Measurements from ENCODE around the gene SCN2B. TPM values are rescaled to one million over a fixed set of nuclear protein-coding genes. Genes with fewer than 3 reads are reported as not detected.

SCN2B gene
- polyA plus RNA-seq, 1 of the 3 experiments (the other 2 are of a cell fraction) = 0.05 TPM

DNA sequence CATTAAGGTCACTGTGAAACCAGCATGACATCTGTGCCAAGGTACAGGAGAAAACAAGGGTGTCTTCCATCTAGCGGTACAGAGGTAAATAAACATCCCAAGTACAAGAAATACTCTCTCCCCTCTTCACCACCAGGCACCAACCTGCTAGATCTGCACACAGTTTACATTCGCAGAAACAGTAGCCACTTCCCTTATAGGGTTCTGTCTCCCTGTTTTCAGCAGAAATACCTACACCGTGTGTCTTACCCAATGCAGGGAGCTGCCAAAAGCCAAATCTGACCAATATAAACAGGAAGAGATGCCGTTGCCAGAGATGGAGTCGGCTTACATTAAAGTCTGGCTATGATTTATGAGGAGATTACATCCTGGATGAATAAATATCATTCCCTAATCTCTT, 25.0 kb downstream of the SCN2B start:
- Histone ChIP-seq H3K4me3 (ENCODE audit: low read depth in 2 of 2, low read length in 1 of 2) (no peak overlapping the region), H2AFZ (ENCODE audit: low read depth) (no peak overlapping the region), H3F3A (replicated peaks; ENCODE audit: insufficient read depth) (no peaks in the 10 kb centered on the region), H3K27ac (ENCODE audit: low read depth in 2 of 2, low read length in 1 of 2) (no peak overlapping the region), H3K9ac (no peak overlapping the region), H3K9me2 (no peaks in the 10 kb centered on the region), H3K9me3 (no peaks in the 10 kb centered on the region), H3K36me3 (replicated peaks in 1 of 2; ENCODE audit: control insufficient read depth in 1 of 2, insufficient read depth in 2 of 2, low read length in 1 of 2) (no peaks in the 10 kb centered on the region), H3K79me2 (ENCODE audit: insufficient read depth) (no peaks in the 10 kb centered on the region), H4K20me1 (ENCODE audit: insufficient read depth) (no peaks in the 10 kb centered on the region), H3K4me2 (no peak overlapping the region), H3K4me1 (ENCODE audit: control insufficient read depth in 1 of 2, insufficient read depth in 2 of 2, low read depth in 1 of 2, low read length in 1 of 2) (peaks cover 0 to 16% of the 10 kb centered on the region in 2 experiments; a peak in 1 of 4 replicates), H3K27me3 (ENCODE audit: insufficient read depth) (peaks cover 46% of the 10 kb centered on the region)
- ChIA-PET POLR2A (no interaction called here), CTCF (interaction anchor here (0.9 to 15.5 kb wide), 3 partner anchors 20 to 47 kb away, joined by 3 to 246 read pairs (median 26); no protein-coding TSS in a partner anchor)
- 65% methylated on average over 5 of the region's 5 CpGs for WGBS (ENCODE audit: low lambda C conversion rate)
- DNase-seq = no peak
- TF ChIP-seq PBX3 (IDR thresholded peaks at IDR 0.05) (no peak), YY1 (IDR thresholded peaks at IDR 0.05; ENCODE audit: low read depth) (no peak), MEF2A (IDR thresholded peaks at IDR 0.05; ENCODE audit: borderline replicate concordance, low read depth) (no peak), FOXM1 (IDR thresholded peaks at IDR 0.05; ENCODE audit: low read depth) (no peak), JUND (IDR thresholded peaks at IDR 0.05) (no peak), EP300 (IDR thresholded peaks at IDR 0.05; ENCODE audit: borderline replicate concordance in 1 of 2, low read depth in 1 of 2, low read length in 1 of 2) (no peak), RAD21 (IDR thresholded peaks at IDR 0.05; ENCODE audit: low read length) (no peak), NFIC (IDR thresholded peaks at IDR 0.05; ENCODE audit: borderline replicate concordance) (no peak)

DNA sequence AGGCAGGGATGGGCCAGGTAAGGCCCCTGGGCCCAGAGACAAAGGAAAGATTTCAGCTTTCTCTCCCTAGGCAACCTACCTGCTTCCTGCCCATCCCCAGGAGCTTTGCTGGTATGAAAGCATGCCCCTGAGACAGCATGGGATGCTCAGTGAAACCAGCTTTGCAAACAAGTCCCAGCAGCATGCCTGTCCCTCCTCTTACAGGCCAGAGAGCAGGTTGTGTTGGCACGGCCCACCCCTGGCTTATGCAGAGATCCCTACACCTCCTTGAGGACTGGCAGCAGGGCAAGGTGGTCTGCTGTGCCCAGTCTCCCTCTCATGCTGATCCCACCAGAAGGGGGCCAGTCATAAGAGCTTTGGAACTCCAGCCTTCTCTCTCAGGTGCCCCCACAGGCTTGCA, 26.9 kb downstream of the SCN2B start:
- peaks cover 0 to 14% of the 10 kb centered on the region in 2 experiments; a peak in 1 of 4 replicates for H3K4me1 ChIP-seq (ENCODE audit: control insufficient read depth in 1 of 2, insufficient read depth in 2 of 2, low read depth in 1 of 2, low read length in 1 of 2)
- peaks cover 33% of the 10 kb centered on the region; the same call in 1 of the 2 replicates for H3K27me3 ChIP-seq (ENCODE audit: insufficient read depth)
- no peaks in the 10 kb centered on the region for H3K9me3 ChIP-seq
- H3K9ac ChIP-seq = no peak overlapping the region
- H3F3A ChIP-seq (replicated peaks; ENCODE audit: insufficient read depth) = no peaks in the 10 kb centered on the region
- H3K4me3 ChIP-seq (ENCODE audit: low read depth in 2 of 2, low read length in 1 of 2) = no peak overlapping the region
- no peak overlapping the region for H3K4me2 ChIP-seq
- no peak for DNase-seq
- no peaks in the 10 kb centered on the region for H3K36me3 ChIP-seq (replicated peaks in 1 of 2; ENCODE audit: control insufficient read depth in 1 of 2, insufficient read depth in 2 of 2, low read length in 1 of 2)
- no peak for TF ChIP-seq SMC3 (IDR thresholded peaks at IDR 0.05; ENCODE audit: low read depth, low read length)
- no peak for TF ChIP-seq EP300 (IDR thresholded peaks at IDR 0.05; ENCODE audit: borderline replicate concordance in 1 of 2, low read depth in 1 of 2, low read length in 1 of 2)
- no peak for TF ChIP-seq FOXM1 (IDR thresholded peaks at IDR 0.05; ENCODE audit: low read depth)
- TF ChIP-seq SIN3A (IDR thresholded peaks at IDR 0.05; ENCODE audit: borderline replicate concordance, low read depth, low read length) = no peak
- no peak for TF ChIP-seq POLR2AphosphoS5 (IDR thresholded peaks at IDR 0.05; ENCODE audit: low read depth, low read length)
- TF ChIP-seq FOSL2 (IDR thresholded peaks at IDR 0.05; ENCODE audit: borderline replicate concordance, low read depth) = no peak
- no peak for TF ChIP-seq CTCF (IDR thresholded peaks at IDR 0.05)
- TF ChIP-seq RFX5 (IDR thresholded peaks at IDR 0.05; ENCODE audit: low read length) = no peak
- H3K9me2 ChIP-seq = no peaks in the 10 kb centered on the region
- POLR2A ChIA-PET = no interaction called here
- H2AFZ ChIP-seq (ENCODE audit: low read depth) = no peak overlapping the region
- CTCF ChIA-PET = interaction anchor here (1.0 to 15.5 kb wide), 2 partner anchors 21 to 203 kb away, joined by 3 to 246 read pairs; no protein-coding TSS in a partner anchor
- H4K20me1 ChIP-seq (ENCODE audit: insufficient read depth) = no peaks in the 10 kb centered on the region
- H3K27ac ChIP-seq (ENCODE audit: low read depth in 2 of 2, low read length in 1 of 2) = no peak overlapping the region
- no CpG with 5 or more reads among the region's 1 CpG for WGBS (ENCODE audit: low lambda C conversion rate)
- no peaks in the 10 kb centered on the region for H3K79me2 ChIP-seq (ENCODE audit: insufficient read depth)

Data from SK-N-SH (cell line).